HUES64 (cell line): ENCODE data around the gene KAZN.

Experiments used
- H3K27ac ChIP-seq: 2 replicates; pipeline ENCODE4 v1.7.0; 2013; ENCODE audit warnings: low read depth, low read length, inconsistent platforms
- H3K27me3 ChIP-seq: 2 replicates; pipeline ENCODE4 v1.6.1; 2013; ENCODE audit warnings: mild to moderate bottlenecking, low read length; ENCODE audit not compliant: insufficient read depth
- H3K36me3 ChIP-seq: 2 replicates; pipeline ENCODE4 v1.6.1; 2013; ENCODE audit warnings: mild to moderate bottlenecking, low read length; ENCODE audit not compliant: insufficient read depth
- H3K4me1 ChIP-seq: 2 replicates; pipeline ENCODE4 v1.6.1; 2013; ENCODE audit warnings: mild to moderate bottlenecking, low read length, moderate library complexity; ENCODE audit not compliant: insufficient read depth
- H3K4me3 ChIP-seq: 2 replicates; pipeline ENCODE4 v1.5.1; 2013; ENCODE audit warnings: mild to moderate bottlenecking, low read length, moderate library complexity
- H3K9ac ChIP-seq: 2 replicates; pipeline ENCODE4 v1.6.1; 2013; ENCODE audit warnings: mild to moderate bottlenecking, low read depth, low read length
- H3K9me3 ChIP-seq: 2 replicates; pipeline ENCODE4 v1.6.1; 2013; ENCODE audit warnings: low read depth, low read length; ENCODE audit not compliant: insufficient read depth
- WGBS: fragments of 150-250, 120-280 bp; methylation state at CpG from one replicate; pipeline ENCODE4 v1.1.7; 2013; ENCODE audit warnings: missing lambda C conversion rate; 5-methylcytosine and 5-hydroxymethylcytosine counted together

Gene KAZN

GRCh38 chr1:14844923-14845617, 246.6 kb downstream of the KAZN start:
- Histone ChIP-seq H3K9me3 (peaks cover 16% of the 10 kb centered on the region), H3K9ac (no peak overlapping the region), H3K4me1 (no peaks in the 10 kb centered on the region), H3K27me3 (no peaks in the 10 kb centered on the region), H3K27ac (no peak overlapping the region), H3K4me3 (no peak overlapping the region), H3K36me3 (no peaks in the 10 kb centered on the region)
- 89% methylated on average over 2 of the region's 2 CpGs for WGBS

- H3K36me3 ChIP-seq = no peaks in the 10 kb centered on the region
- WGBS = 92% methylated on average over 5 of the region's 5 CpGs
- H3K4me1 ChIP-seq = no peaks in the 10 kb centered on the region
- H3K4me3 ChIP-seq = no peak overlapping the region
- no peak overlapping the region for H3K9ac ChIP-seq
- no peak overlapping the region for H3K27ac ChIP-seq
- no peaks in the 10 kb centered on the region for H3K27me3 ChIP-seq
- H3K9me3 ChIP-seq = peaks cover 12% of the 10 kb centered on the region
Measured at GRCh38 chr1:14845851-14846250, 247.4 kb downstream of the KAZN start.

GRCh38 chr1:14846688-14847087, 248.2 kb downstream of the KAZN start:
- H3K27me3 ChIP-seq = no peaks in the 10 kb centered on the region
- H3K4me3 ChIP-seq = no peak overlapping the region
- no peak overlapping the region for H3K27ac ChIP-seq
- 90% methylated on average over 4 of the region's 4 CpGs for WGBS
- no peaks in the 10 kb centered on the region for H3K4me1 ChIP-seq
- H3K36me3 ChIP-seq = no peaks in the 10 kb centered on the region
- H3K9me3 ChIP-seq = peaks cover 7% of the 10 kb centered on the region
- no peak overlapping the region for H3K9ac ChIP-seq

GRCh38 chr1:14848203-14848602, 249.7 kb downstream of the KAZN start:
- WGBS = 95% methylated on average over 6 of the region's 6 CpGs
- Histone ChIP-seq H3K9me3 (no peaks in the 10 kb centered on the region), H3K27me3 (no peaks in the 10 kb centered on the region), H3K4me3 (no peak overlapping the region), H3K9ac (no peak overlapping the region), H3K4me1 (no peaks in the 10 kb centered on the region), H3K36me3 (no peaks in the 10 kb centered on the region), H3K27ac (no peak overlapping the region)

GRCh38 chr1:14848625-14849024, 250.1 kb downstream of the KAZN start:
- Histone ChIP-seq H3K9me3 (no peaks in the 10 kb centered on the region), H3K4me1 (no peaks in the 10 kb centered on the region)
- 94% methylated on average over 17 of the region's 17 CpGs for WGBS

GRCh38 chr1:14849038-14849437, 250.6 kb downstream of the KAZN start:
- Histone ChIP-seq H3K27ac (no peak overlapping the region), H3K4me1 (no peaks in the 10 kb centered on the region), H3K4me3 (no peak overlapping the region), H3K36me3 (no peaks in the 10 kb centered on the region), H3K9ac (no peak overlapping the region), H3K9me3 (no peaks in the 10 kb centered on the region), H3K27me3 (no peaks in the 10 kb centered on the region)
- WGBS = 95% methylated on average over 8 of the region's 8 CpGs

More at GRCh38 chr1:14848625-14849024, 250.1 kb downstream of the KAZN start:
- Histone ChIP-seq H3K36me3 (no peaks in the 10 kb centered on the region), H3K4me3 (no peak overlapping the region), H3K9ac (no peak overlapping the region), H3K27me3 (no peaks in the 10 kb centered on the region), H3K27ac (no peak overlapping the region)

- WGBS = 86% methylated on average over 5 of the region's 5 CpGs
Measured at GRCh38 chr1:14850563-14850962, 252.1 kb downstream of the KAZN start.

GRCh38 chr1:14851760-14852159, 253.3 kb downstream of the KAZN start:
- Histone ChIP-seq H3K9me3 (no peaks in the 10 kb centered on the region), H3K27ac (no peak overlapping the region), H3K4me3 (no peak overlapping the region), H3K27me3 (no peaks in the 10 kb centered on the region), H3K9ac (no peak overlapping the region), H3K4me1 (no peaks in the 10 kb centered on the region), H3K36me3 (no peaks in the 10 kb centered on the region)
- WGBS = 94% methylated on average over 9 of the region's 9 CpGs

More at GRCh38 chr1:14850563-14850962, 252.1 kb downstream of the KAZN start:
- Histone ChIP-seq H3K4me1 (no peaks in the 10 kb centered on the region), H3K9me3 (no peaks in the 10 kb centered on the region), H3K4me3 (no peak overlapping the region), H3K27ac (no peak overlapping the region), H3K9ac (no peak overlapping the region), H3K27me3 (no peaks in the 10 kb centered on the region), H3K36me3 (no peaks in the 10 kb centered on the region)

- Histone ChIP-seq H3K27ac (no peak overlapping the region), H3K27me3 (no peaks in the 10 kb centered on the region), H3K9ac (no peak overlapping the region), H3K4me3 (no peak overlapping the region), H3K4me1 (no peaks in the 10 kb centered on the region), H3K9me3 (no peaks in the 10 kb centered on the region), H3K36me3 (no peaks in the 10 kb centered on the region)
- 84% methylated on average over 9 of the region's 9 CpGs for whole genome bisulfite sequencing
Measured at GRCh38 chr1:14852291-14852690, 253.8 kb downstream of the KAZN start.

GRCh38 chr1:14853518-14853917, 255.0 kb downstream of the KAZN start:
- 95% methylated on average over 5 of the region's 5 CpGs for WGBS
- no peaks in the 10 kb centered on the region for H3K9me3 ChIP-seq
- H3K27ac ChIP-seq = no peak overlapping the region
- H3K4me3 ChIP-seq = no peak overlapping the region
- no peaks in the 10 kb centered on the region for H3K36me3 ChIP-seq
- H3K9ac ChIP-seq = no peak overlapping the region
- no peaks in the 10 kb centered on the region for H3K27me3 ChIP-seq
- H3K4me1 ChIP-seq = no peaks in the 10 kb centered on the region

- Histone ChIP-seq H3K36me3 (no peaks in the 10 kb centered on the region), H3K9ac (no peak overlapping the region), H3K4me3 (no peak overlapping the region), H3K27ac (no peak overlapping the region), H3K9me3 (no peaks in the 10 kb centered on the region), H3K4me1 (no peaks in the 10 kb centered on the region), H3K27me3 (no peaks in the 10 kb centered on the region)
- WGBS = 74% methylated on average over 3 of the region's 3 CpGs
Measured at GRCh38 chr1:14855268-14855667, 256.8 kb downstream of the KAZN start.

- 95% methylated on average over 6 of the region's 6 CpGs for WGBS
- H3K36me3 ChIP-seq = no peaks in the 10 kb centered on the region
Measured at GRCh38 chr1:14855801-14856200, 257.3 kb downstream of the KAZN start.

More at GRCh38 chr1:14855801-14856200, 257.3 kb downstream of the KAZN start:
- Histone ChIP-seq H3K4me3 (no peak overlapping the region), H3K9ac (no peak overlapping the region), H3K27ac (no peak overlapping the region), H3K4me1 (no peaks in the 10 kb centered on the region), H3K27me3 (no peaks in the 10 kb centered on the region), H3K9me3 (no peaks in the 10 kb centered on the region)
